ENCODE measurements around the gene ABLIM2. TPM values are rescaled to one million over a fixed set of nuclear protein-coding genes. Genes with fewer than 3 reads are reported as not detected.

ABLIM2 gene
- total and polyA plus RNA-seq, 2 of the 8 experiments (the other 6 are each of a cell fraction or from before 2014, with no cell fraction given) = 2.8 to 3.0 TPM

- no peak overlapping the region for H3K23ac ChIP-seq (ENCODE audit: insufficient read length)
Observed at GRCh38 chr4:8169763-8170162, 11.2 kb upstream of the ABLIM2 start.

More at GRCh38 chr4:8169763-8170162, 11.2 kb upstream of the ABLIM2 start:
- H3K4me1 ChIP-seq (replicated peaks in 1 of 4; ENCODE audit: control insufficient read depth in 3 of 4, insufficient read depth in 4 of 4, low read length in 3 of 4) = no peaks in the 10 kb centered on the region
- H3K27me3 ChIP-seq (replicated peaks in 1 of 4; ENCODE audit: control insufficient read depth in 3 of 4, extremely low read depth in 1 of 4, insufficient read depth in 3 of 4, low read length in 3 of 4) = no peaks in the 10 kb centered on the region; a peak in 1 of 7 replicates
- H2AK5ac ChIP-seq (ENCODE audit: low read depth, low read length) = no peak overlapping the region
- H2BK20ac ChIP-seq (ENCODE audit: low read length) = no peak overlapping the region
- no peak overlapping the region for H3K4ac ChIP-seq (replicated peaks; ENCODE audit: insufficient read length, low read depth, low read length)
- H4K20me1 ChIP-seq (replicated peaks in 1 of 2; ENCODE audit: control insufficient read depth in 1 of 2, insufficient read depth in 2 of 2, low read length in 2 of 2) = peaks cover 0 to 5% of the 10 kb centered on the region in 2 experiments
- H4K5ac ChIP-seq (ENCODE audit: insufficient read length, low read depth, low read length) = no peak overlapping the region
- H3K79me1 ChIP-seq (ENCODE audit: low read depth, low read length) = no peaks in the 10 kb centered on the region
- H3K9ac ChIP-seq (replicated peaks in 1 of 4; ENCODE audit: extremely low read depth in 1 of 4, low read depth in 3 of 4, low read length in 3 of 4) = no peak overlapping the region
- no peak for FAIRE-seq
- no peak overlapping the region for H2BK120ac ChIP-seq (replicated peaks; ENCODE audit: low read depth, low read length)
- no peak for DNase-seq (ENCODE audit: low read depth in 1 of 2, low spot score in 2 of 2)
- peaks cover 11% of the 10 kb centered on the region; the same call in 1 of the 2 replicates for H3K23me2 ChIP-seq (ENCODE audit: low read depth, low read length)
- no peak overlapping the region for H2BK5ac ChIP-seq (ENCODE audit: low read depth, low read length)
- H3K56ac ChIP-seq (replicated peaks; ENCODE audit: insufficient read length, low read depth, low read length) = no peak overlapping the region
- H4K8ac ChIP-seq (ENCODE audit: extremely low read depth, insufficient read depth, low read length) = no peak overlapping the region
- CTCF ChIA-PET (ENCODE audit: partially characterized antibody) = interaction anchor here (0.8 to 3.2 kb wide), 8 partner anchors 10 to 399 kb away, joined by 3 to 11 read pairs (median 4); partner anchors contain the start of gene ABLIM2
- H2BK12ac ChIP-seq (ENCODE audit: low read depth, low read length) = no peak overlapping the region; the same call in 1 of the 2 replicates
- WGBS, 2 experiments (ENCODE audit: extremely low coverage in 1 of 2, insufficient coverage in 1 of 2, insufficient read length in 1 of 2, insufficient replicate concordance in 2 of 2, low coverage in 1 of 2, low lambda C conversion rate in 2 of 2, missing lambda C conversion rate in 1 of 2) = 71% methylated on average over 3 of the region's 3 CpGs; no CpG with 5 or more reads in 1 of the 2 experiments
- peaks cover 9 to 13% of the 10 kb centered on the region in 2 experiments for H3K9me3 ChIP-seq (ENCODE audit: insufficient read depth in 2 of 2, low read depth in 1 of 2, low read length in 1 of 2)
- no peak overlapping the region for H3K4me3 ChIP-seq (ENCODE audit: extremely low read depth in 1 of 4, insufficient read depth in 2 of 4, low read depth in 3 of 4, low read length in 4 of 4)
- no peak overlapping the region for H3K18ac ChIP-seq (ENCODE audit: extremely low read depth, low read length)
- no peak for TF ChIP-seq POLR2A (IDR thresholded peaks at IDR 0.05; ENCODE audit: control extremely low read depth in 1 of 2, low read depth in 2 of 2, low read length in 2 of 2)
- no peak for TF ChIP-seq TCF12 (IDR thresholded peaks at IDR 0.05; ENCODE audit: low read depth, low read length)
- no peak for TF ChIP-seq TBP (IDR thresholded peaks at IDR 0.05; ENCODE audit: low read depth, low read length)
- no peak for TF ChIP-seq YY1 (IDR thresholded peaks at IDR 0.05; ENCODE audit: low read depth, low read length)
- TF ChIP-seq NANOG (IDR thresholded peaks at IDR 0.05; ENCODE audit: insufficient read depth, low read depth, low read length, poor library complexity, severe bottlenecking) = no peak
- no peak for TF ChIP-seq POLR2AphosphoS5 (IDR thresholded peaks at IDR 0.05; ENCODE audit: low read depth, low read length)
- TF ChIP-seq KDM5A (IDR thresholded peaks at IDR 0.05; ENCODE audit: low read length) = no peak
- TF ChIP-seq EZH2 (IDR thresholded peaks at IDR 0.05; ENCODE audit: low read depth, low read length, severe bottlenecking) = no peak
- no peak for TF ChIP-seq GABPA (IDR thresholded peaks at IDR 0.05; ENCODE audit: borderline replicate concordance, insufficient read depth, low read length)
- no peak for TF ChIP-seq USF2 (IDR thresholded peaks at IDR 0.05; ENCODE audit: low read length)
- H2AFZ ChIP-seq (ENCODE audit: low read length) = no peak overlapping the region
- no peak overlapping the region for H3K14ac ChIP-seq (ENCODE audit: insufficient read length)
- H2BK15ac ChIP-seq (ENCODE audit: low read length) = no peak overlapping the region
- no peak overlapping the region for H4K91ac ChIP-seq (replicated peaks; ENCODE audit: insufficient read length, low read length)
- H3K4me2 ChIP-seq (ENCODE audit: insufficient read depth in 1 of 2, low read depth in 2 of 2, low read length in 2 of 2) = no peak overlapping the region
- no peak overlapping the region for H3K27ac ChIP-seq (ENCODE audit: low read depth, low read length)
- no peaks in the 10 kb centered on the region for H3K36me3 ChIP-seq (ENCODE audit: control insufficient read depth in 2 of 4, insufficient read depth in 4 of 4, low read length in 3 of 4)
- H3K79me2 ChIP-seq (ENCODE audit: control insufficient read depth in 1 of 2, insufficient read depth in 2 of 2, low read length in 2 of 2) = no peaks in the 10 kb centered on the region
- POLR2A ChIA-PET (ENCODE audit: partially characterized antibody) = no interaction called here

Data from H1 (cell line).